SU-DHL-6 (cell line): Measurements from ENCODE around the gene OBSCN.

ENCODE experiments used
- CTCF ChIP-seq: fragments of 200-600 bp; sonication (generic); IDR thresholded peaks from one replicate; pipeline ENCODE4 v1.5.1; 2017; ENCODE audit warnings: antibody characterized with exemption, mild to moderate bottlenecking, low read length, moderate library complexity; ENCODE audit not compliant: insufficient read depth, poor library complexity, severe bottlenecking
- EZH2phosphoT487 ChIP-seq: fragments of 200-600 bp; sonication (generic), shearing (Covaris generic); conservative IDR thresholded peaks from 2 replicates; pipeline ENCODE4 v1.6.1; 2018; ENCODE audit warnings: mild to moderate bottlenecking, antibody characterized with exemption, low read length, moderate library complexity, mixed read lengths

DNA sequence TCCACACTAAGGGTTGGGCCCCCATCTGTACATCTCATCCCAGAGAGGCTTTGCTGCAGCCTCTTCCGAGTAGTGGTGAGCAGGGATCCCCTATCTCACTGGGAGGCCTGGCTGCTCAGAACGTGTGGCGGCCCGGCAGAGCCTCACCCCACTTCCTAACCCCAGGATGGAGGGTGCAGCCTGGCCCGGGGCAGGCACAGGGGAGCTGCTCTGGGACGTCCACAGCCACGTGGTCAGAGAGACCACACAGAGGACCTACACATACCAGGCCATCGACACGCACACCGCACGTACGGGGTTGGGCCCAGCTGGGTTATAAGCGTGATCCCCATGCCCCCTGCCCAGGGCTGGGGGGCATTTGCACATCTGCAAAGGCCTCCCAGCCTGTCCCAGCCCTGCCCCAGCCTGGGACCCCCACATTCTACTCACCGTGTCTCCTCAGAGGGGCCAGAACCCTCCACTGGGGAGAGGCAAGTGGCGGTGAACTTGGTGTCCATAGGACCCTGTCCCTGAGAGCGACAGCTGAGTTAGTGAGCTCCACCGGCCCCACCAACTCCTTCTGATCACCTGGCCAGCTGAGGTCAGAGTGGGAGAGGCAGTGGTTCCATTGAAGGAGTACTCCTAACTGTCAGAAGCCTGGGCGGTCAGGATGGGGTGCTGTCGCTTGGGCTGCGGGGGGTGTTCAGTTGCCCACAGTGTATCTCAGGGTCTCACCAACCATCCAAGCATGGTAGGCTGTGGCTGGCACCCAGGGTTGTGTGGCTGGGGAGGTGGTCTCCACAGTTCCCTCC is 157.6 kb downstream of the OBSCN start:
- TF ChIP-seq CTCF: no peak
- no peak for TF ChIP-seq EZH2phosphoT487
